ENCODE results near the gene MAP1LC3B. TPM values are rescaled to one million over a fixed set of nuclear protein-coding genes. Genes with fewer than 3 reads are reported as not detected.
A peak's percentile ranks its signal among the peaks of the same experiment; 100 is the strongest.

Gene MAP1LC3B
- total RNA-seq, 3 donors from 2014 or later, result 66.5 to 82.9 (median 67.3) TPM

DNA sequence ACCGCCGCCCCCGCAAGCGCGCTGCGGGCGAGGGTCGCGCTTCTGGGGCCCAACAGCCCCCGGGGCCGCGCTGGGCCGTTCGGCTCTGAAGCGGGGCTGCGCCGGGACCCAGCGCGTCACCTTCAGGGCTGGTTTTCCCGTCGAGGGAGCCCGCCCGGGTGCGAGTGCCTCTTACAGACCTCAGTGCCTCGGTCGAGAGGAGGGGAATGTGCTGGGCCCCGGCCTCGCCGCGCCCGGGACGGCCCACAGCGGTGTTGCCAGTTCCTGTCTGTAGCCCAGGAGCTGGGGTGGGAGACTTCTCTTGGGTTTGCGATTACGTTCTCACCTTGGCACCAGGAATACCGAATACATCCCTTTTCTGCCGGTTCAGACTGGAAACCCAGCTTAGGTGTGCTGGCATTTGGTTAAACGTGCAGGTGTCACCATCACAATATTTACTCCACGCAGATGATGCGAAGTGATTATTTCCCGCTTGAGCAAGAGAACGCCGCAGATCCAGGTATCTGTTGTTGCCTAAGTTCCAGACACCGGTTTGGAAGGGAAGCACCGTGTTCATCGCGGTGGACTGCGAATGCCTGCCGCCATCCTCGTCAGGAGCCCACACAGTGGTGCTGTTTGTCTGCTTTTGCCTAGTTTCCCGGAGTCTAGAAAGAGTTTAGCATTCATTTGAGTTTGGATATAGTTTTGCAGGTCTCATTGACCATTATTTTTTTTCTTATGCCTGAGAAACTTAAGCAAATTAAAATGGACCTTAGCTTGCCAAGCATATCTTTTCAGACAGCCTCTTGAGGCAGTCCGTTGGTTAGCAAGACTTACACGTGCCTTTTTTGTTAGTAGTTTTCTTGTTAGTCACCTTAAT lies 914 bp downstream of the MAP1LC3B start:
- TF ChIP-seq, protein P1, sequence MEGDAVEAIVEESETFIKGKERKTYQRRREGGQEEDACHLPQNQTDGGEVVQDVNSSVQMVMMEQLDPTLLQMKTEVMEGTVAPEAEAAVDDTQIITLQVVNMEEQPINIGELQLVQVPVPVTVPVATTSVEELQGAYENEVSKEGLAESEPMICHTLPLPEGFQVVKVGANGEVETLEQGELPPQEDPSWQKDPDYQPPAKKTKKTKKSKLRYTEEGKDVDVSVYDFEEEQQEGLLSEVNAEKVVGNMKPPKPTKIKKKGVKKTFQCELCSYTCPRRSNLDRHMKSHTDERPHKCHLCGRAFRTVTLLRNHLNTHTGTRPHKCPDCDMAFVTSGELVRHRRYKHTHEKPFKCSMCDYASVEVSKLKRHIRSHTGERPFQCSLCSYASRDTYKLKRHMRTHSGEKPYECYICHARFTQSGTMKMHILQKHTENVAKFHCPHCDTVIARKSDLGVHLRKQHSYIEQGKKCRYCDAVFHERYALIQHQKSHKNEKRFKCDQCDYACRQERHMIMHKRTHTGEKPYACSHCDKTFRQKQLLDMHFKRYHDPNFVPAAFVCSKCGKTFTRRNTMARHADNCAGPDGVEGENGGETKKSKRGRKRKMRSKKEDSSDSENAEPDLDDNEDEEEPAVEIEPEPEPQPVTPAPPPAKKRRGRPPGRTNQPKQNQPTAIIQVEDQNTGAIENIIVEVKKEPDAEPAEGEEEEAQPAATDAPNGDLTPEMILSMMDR (IDR thresholded peaks at IDR 0.05), result no peak
- DNase-seq, result peak; percentile 59 to 76 (median 74)
- no peak for ATAC-seq

GRCh38 chr16:87393680-87394055 lies 1.5 kb downstream of the MAP1LC3B start:
- intact Hi-C loops (cut with DNase I, micrococcal nuclease), result loop anchor here in 1 of 2 donors (10.0 kb wide), 1 partner anchor 79 kb away; the partner anchor contains the start of gene C16orf95
- H3K4me1 ChIP-seq (ENCODE audit: low read depth), result peaks cover 30% of the 10 kb centered on the region
- DNase-seq (peak in 1 of 3 donors; percentile 32), ATAC-seq (no peak)
- TF ChIP-seq, protein P1 (IDR thresholded peaks at IDR 0.05), result no peak
- H3K4me3 ChIP-seq, result no peak overlapping the region
- H3K9me3 ChIP-seq, result no peaks in the 10 kb centered on the region
- H3K36me3 ChIP-seq (ENCODE audit: low read depth), result no peaks in the 10 kb centered on the region

More for the DNA sequence above, 914 bp downstream of the MAP1LC3B start:
- Histone ChIP-seq H3K4me3 (peak overlapping the region; percentile 83), H3K36me3 (ENCODE audit: low read depth) (no peaks in the 10 kb centered on the region), H3K4me1 (ENCODE audit: low read depth) (peaks cover 35% of the 10 kb centered on the region), H3K9me3 (no peaks in the 10 kb centered on the region)
- intact Hi-C loops (cut with DNase I, micrococcal nuclease), result loop anchor here in 1 of 2 donors (10.0 kb wide), 1 partner anchor 78 kb away; the partner anchor contains the start of gene C16orf95

- no peak for DNase-seq
- TF ChIP-seq, protein P1 (IDR thresholded peaks at IDR 0.05), result no peak
- Histone ChIP-seq H3K36me3 (ENCODE audit: low read depth) (no peaks in the 10 kb centered on the region), H3K4me3 (no peak overlapping the region), H3K9me3 (no peaks in the 10 kb centered on the region), H3K4me1 (ENCODE audit: low read depth) (peaks cover 23% of the 10 kb centered on the region)
- intact Hi-C loops (cut with DNase I, micrococcal nuclease), result loop anchor here in 1 of 2 donors (10.0 kb wide), 1 partner anchor 81 kb away; the partner anchor contains the start of gene C16orf95
- ATAC-seq, result no peak
Measured at GRCh38 chr16:87395181-87395842, 3.2 kb downstream of the MAP1LC3B start.

GRCh38 chr16:87404764-87405625 lies 12.9 kb downstream of the MAP1LC3B start:
- no peaks in the 10 kb centered on the region for H3K4me1 ChIP-seq (ENCODE audit: low read depth)
- DNase-seq (no peak), ATAC-seq (peak; percentile 37)
- H3K4me3 ChIP-seq, result no peak overlapping the region
- H3K36me3 ChIP-seq (ENCODE audit: low read depth), result no peaks in the 10 kb centered on the region
- TF ChIP-seq, protein P1 (IDR thresholded peaks at IDR 0.05), result no peak
- no peaks in the 10 kb centered on the region for H3K9me3 ChIP-seq
- intact Hi-C loops (cut with DNase I, micrococcal nuclease), result no loop called here

DNA sequence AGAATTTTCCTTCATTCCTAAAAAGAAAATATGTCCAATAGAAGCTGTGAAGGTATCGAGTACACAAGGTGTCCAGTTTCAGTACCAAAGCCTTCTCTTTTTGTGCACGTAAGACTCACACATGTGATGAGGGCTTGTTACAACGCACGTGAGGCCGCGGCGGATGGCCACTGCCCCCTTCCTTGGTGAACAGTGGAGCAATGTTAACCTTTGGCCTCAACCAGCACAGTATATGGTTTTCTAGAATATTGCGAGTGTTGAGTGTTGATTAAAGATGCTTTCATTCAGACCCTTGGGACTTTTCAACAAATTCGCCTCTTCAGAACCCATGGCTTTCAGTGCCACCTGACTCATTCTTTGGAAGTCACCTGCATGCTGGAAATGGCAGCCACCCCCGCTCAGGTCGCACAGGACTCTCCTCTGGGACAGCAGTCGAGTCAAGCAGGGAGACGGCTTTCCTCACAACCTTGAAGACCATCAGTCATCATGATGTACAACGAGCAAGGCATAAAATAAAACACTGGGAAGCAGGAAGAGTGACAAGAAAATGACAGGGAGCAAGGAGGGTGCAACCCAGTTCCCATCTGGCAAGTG lies 14.5 kb downstream of the MAP1LC3B start:
- Histone ChIP-seq H3K4me3 (no peak overlapping the region), H3K9me3 (no peaks in the 10 kb centered on the region), H3K4me1 (ENCODE audit: low read depth) (no peaks in the 10 kb centered on the region), H3K36me3 (ENCODE audit: low read depth) (no peaks in the 10 kb centered on the region)
- DNase-seq, result no peak
- TF ChIP-seq, protein P1 (IDR thresholded peaks at IDR 0.05), result no peak
- ATAC-seq, result no peak
- intact Hi-C loops (cut with DNase I, micrococcal nuclease), result no loop called here
